Mesothelial cell of epicardium (in vitro differentiated cells): ENCODE data around the gene ATP13A2. TPM values are rescaled to one million over a fixed set of nuclear protein-coding genes. Genes with fewer than 3 reads are reported as not detected.

ENCODE experiments used
- DNase-seq, 2 experiments: peaks; one replicate each; pipeline ENCODE4 v3.0.0; 2021; ENCODE audit warnings: low spot score in 2 of 2; ENCODE audit not compliant: unreplicated experiment in 2 of 2
- H3K27ac Mint-ChIP-seq: 2 replicates; pipeline ENCODE4 v1.8.0; 2021; ENCODE audit warnings: mixed read lengths
- H3K27me3 Mint-ChIP-seq: 2 replicates; pipeline ENCODE4 v1.8.0; 2021; ENCODE audit warnings: low read depth, mixed read lengths
- H3K36me3 Mint-ChIP-seq: 2 replicates; pipeline ENCODE4 v1.8.0; 2021; ENCODE audit warnings: mixed read lengths
- H3K4me1 Mint-ChIP-seq: 2 replicates; pipeline ENCODE4 v1.8.0; 2021; ENCODE audit warnings: mixed read lengths
- H3K4me3 Mint-ChIP-seq: 2 replicates; pipeline ENCODE4 v1.8.0; 2021; ENCODE audit warnings: mild to moderate bottlenecking, moderate library complexity, mixed read lengths
- H3K9me3 Mint-ChIP-seq: 2 replicates; pipeline ENCODE4 v1.8.0; 2021; ENCODE audit warnings: mixed read lengths
- total RNA-seq: library from RNA; stranded (reverse); gene quantifications from 3 replicates; pipeline ENCODE4 v1.2.1, GENCODE V29; 2021
- TF ChIP-seq, protein P1 (sequence below): fragments of 200-600 bp; sonication (generic); IDR thresholded peaks from one replicate; pipeline ENCODE4 v1.5.0; 2021; ENCODE audit warnings: antibody characterized with exemption; ENCODE audit not compliant: unreplicated experiment

The ATP13A2 gene
- total RNA-seq, 1 donor from 2014 or later, result 57.8 TPM

DNA sequence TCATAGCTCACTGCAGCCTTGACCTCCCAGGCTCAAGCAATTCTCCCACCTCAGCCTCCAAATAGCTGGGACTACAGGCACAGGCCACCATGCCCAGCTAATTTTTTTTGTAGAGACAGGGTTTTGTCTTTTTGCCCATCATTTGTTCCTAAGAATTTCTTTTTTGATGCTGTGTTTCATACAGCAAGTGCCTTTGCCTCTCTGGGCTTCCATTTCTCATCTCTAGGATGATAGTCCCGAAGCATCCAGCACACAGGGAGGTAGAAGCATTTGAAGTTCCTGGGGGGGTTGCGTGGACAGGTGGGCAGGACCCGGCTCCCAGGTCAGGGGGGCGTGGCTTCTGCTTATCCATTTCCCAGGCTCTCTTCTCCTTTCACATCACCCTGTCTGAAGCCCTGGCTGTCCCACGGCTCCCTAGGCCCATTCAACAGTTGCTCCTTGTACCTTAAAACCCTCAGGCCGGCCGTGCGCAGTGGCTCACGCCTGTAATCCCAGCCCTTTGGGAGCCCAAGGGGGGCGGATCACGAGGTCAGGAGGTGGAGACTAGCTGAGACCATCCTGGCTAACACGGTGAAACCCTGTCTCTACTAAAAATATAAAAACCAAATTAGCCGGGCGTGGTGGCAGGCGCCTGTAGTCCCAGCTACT is 3.4 kb downstream of the ATP13A2 start:
- H3K4me1 Mint-ChIP-seq, result peaks cover 23% of the 10 kb centered on the region
- no peaks in the 10 kb centered on the region for H3K9me3 Mint-ChIP-seq
- peaks cover 8% of the 10 kb centered on the region for H3K36me3 Mint-ChIP-seq
- H3K27me3 Mint-ChIP-seq, result no peaks in the 10 kb centered on the region
- TF ChIP-seq, protein P1, sequence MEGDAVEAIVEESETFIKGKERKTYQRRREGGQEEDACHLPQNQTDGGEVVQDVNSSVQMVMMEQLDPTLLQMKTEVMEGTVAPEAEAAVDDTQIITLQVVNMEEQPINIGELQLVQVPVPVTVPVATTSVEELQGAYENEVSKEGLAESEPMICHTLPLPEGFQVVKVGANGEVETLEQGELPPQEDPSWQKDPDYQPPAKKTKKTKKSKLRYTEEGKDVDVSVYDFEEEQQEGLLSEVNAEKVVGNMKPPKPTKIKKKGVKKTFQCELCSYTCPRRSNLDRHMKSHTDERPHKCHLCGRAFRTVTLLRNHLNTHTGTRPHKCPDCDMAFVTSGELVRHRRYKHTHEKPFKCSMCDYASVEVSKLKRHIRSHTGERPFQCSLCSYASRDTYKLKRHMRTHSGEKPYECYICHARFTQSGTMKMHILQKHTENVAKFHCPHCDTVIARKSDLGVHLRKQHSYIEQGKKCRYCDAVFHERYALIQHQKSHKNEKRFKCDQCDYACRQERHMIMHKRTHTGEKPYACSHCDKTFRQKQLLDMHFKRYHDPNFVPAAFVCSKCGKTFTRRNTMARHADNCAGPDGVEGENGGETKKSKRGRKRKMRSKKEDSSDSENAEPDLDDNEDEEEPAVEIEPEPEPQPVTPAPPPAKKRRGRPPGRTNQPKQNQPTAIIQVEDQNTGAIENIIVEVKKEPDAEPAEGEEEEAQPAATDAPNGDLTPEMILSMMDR, result no peak
- no peak for DNase-seq
- H3K27ac Mint-ChIP-seq, result no peak overlapping the region
- no peak overlapping the region for H3K4me3 Mint-ChIP-seq

DNA sequence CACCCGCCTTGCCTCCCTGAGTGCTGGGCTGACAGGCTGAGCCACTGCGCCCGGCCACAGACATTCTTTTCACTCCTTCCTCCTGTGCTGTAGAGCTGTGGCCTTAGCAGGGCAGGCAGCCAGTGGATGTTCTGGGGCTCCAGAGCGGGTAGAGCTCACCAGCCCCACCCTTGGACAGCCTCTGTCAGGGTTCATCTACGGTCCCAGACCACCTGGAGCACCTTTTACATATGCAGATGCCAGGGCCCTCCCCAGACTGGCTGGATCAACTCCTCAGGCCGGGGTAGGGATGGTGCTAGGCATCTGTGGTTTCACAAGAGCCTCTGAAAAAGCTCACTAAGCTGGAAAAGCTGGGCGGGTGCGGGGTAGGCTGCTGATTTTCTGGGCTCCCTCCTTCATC is 4.6 kb downstream of the ATP13A2 start:
- Mint-ChIP-seq H3K9me3 (no peaks in the 10 kb centered on the region), H3K27ac (no peak overlapping the region), H3K4me1 (peaks cover 14% of the 10 kb centered on the region), H3K4me3 (no peak overlapping the region), H3K36me3 (peaks cover 13% of the 10 kb centered on the region), H3K27me3 (no peaks in the 10 kb centered on the region)
- TF ChIP-seq, protein P1, result no peak
- DNase-seq, result no peak

DNA sequence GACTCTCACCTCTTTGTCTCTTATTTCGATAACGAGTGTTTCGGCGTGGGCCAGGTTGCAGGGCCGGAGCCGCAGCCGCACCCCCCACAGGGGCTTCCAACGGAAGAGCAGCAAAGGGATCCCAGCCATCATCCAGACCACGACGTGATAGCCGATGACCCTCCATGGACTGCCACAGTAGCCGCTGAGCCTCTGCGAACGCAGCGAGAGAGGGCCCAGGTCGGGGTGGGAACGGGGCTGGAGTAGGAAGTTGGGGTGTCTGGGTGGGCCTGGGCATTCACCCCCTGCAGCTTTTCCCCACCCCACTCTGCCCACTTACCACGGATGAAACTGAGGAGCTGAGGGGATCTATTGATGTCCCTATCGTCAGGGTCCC is 6.4 kb downstream of the ATP13A2 start:
- Mint-ChIP-seq H3K27me3 (no peaks in the 10 kb centered on the region), H3K27ac (no peak overlapping the region), H3K36me3 (peaks cover 17% of the 10 kb centered on the region), H3K9me3 (no peaks in the 10 kb centered on the region), H3K4me3 (no peak overlapping the region), H3K4me1 (peaks cover 4% of the 10 kb centered on the region)
- no peak for DNase-seq
- TF ChIP-seq, protein P1, result no peak

DNA sequence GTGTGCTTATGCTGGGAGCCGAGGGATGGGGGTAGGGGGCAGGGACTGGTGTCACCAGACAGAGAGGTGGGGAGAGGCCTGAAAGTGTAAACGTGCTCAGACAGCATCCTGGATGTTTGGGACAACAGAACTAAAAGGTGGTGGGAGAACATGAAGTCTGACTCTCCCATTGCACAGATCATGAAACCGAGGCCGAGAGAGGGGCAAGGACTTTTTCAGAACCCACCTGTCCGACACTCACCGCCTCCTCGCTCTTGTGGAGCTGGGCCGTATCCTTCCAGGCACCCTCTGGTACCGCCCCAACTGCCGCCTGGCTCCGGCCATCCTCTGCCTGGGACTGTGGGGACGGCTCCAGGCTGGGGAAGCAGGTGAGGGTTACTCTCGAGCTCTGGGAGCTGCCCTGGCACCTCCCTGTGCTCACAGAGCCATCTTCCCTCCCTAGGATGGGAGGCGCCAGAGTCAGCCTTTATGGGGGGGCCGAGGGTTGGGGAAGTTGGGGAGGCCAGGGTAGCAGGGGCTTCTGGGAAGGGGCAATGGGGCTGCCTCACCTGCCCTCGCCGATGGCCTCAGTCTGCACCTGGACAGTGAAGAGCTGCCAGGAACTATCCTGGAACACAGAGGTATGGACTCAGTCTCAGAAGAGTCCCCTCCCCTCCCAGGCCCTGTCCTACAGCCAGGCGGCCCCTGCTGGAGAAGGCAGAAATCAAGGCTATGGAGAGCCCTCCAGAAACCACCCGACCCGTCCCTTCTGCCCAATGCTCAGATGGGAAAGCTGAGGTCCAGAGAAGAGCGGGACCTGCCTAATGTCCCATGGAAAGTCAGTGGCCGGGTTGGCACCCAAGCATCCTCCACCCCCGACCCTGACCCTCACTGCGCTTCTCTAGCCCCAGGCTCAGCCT is 7.0 kb downstream of the ATP13A2 start:
- Mint-ChIP-seq H3K4me3 (no peak overlapping the region), H3K4me1 (no peaks in the 10 kb centered on the region), H3K27me3 (no peaks in the 10 kb centered on the region), H3K36me3 (peaks cover 18% of the 10 kb centered on the region), H3K27ac (no peak overlapping the region), H3K9me3 (no peaks in the 10 kb centered on the region)
- TF ChIP-seq, protein P1, result no peak
- no peak for DNase-seq

DNA sequence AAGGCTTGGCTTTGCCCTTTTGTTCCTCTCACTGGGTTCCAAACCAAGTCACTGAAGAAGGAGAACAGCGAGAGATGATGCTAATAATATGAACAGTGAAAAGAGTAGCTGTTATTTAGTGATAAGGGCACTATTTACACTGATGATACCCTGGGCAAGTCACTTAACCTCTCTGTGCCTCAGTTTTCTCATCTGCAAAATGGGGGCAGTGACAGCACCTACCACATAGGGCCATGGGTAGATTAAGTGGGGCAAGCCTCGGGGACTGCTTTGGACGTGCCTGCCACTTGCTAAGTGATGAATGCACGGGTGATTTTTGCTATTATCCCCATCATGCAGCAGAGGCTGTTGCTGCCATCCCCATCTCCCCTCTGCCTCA is 9.2 kb downstream of the ATP13A2 start:
- H3K9me3 Mint-ChIP-seq, result no peaks in the 10 kb centered on the region
- no peak for DNase-seq
- no peak overlapping the region for H3K4me3 Mint-ChIP-seq
- H3K27ac Mint-ChIP-seq, result no peak overlapping the region
- peaks cover 25% of the 10 kb centered on the region for H3K36me3 Mint-ChIP-seq
- H3K27me3 Mint-ChIP-seq, result no peaks in the 10 kb centered on the region
- H3K4me1 Mint-ChIP-seq, result no peaks in the 10 kb centered on the region
- TF ChIP-seq, protein P1, result no peak
